ENCODE results near the gene GABBR2. TPM values are rescaled to one million over a fixed set of nuclear protein-coding genes. Genes with fewer than 3 reads are reported as not detected.

Gene GABBR2
- total RNA-seq, 1 donor from 2014 or later: not detected

DNA sequence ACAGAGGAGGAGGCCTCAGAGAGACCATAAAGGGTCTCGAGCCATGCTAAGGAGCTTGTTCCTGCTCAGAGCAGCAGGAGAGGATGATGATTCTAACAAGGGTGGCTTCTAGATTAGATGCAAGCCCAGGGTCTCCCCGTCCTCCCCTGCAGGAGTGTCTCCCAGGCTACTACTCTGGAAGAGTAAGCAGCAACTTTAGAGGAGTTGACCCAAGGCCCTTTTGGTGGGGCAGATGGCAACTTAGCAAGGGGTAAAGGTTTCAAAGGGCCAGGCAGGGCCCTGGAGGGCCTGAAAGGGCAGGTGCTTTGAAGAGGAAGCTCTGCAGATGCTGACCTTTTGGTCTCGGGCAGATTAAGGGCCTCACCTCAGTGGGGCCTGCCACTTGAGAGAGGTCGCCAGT is 174.9 kb downstream of the GABBR2 start:
- Histone ChIP-seq H3K27me3 (ENCODE audit: control insufficient read depth, insufficient read depth, low read length) (no peaks in the 10 kb centered on the region), H3K36me3 (ENCODE audit: control insufficient read depth, insufficient read depth, low read length) (no peaks in the 10 kb centered on the region), H3K4me3 (ENCODE audit: low read depth, low read length) (no peak overlapping the region)
- DNase-seq (ENCODE audit: low read depth) (no peak), FAIRE-seq (no peak)
- TF ChIP-seq, protein P1, sequence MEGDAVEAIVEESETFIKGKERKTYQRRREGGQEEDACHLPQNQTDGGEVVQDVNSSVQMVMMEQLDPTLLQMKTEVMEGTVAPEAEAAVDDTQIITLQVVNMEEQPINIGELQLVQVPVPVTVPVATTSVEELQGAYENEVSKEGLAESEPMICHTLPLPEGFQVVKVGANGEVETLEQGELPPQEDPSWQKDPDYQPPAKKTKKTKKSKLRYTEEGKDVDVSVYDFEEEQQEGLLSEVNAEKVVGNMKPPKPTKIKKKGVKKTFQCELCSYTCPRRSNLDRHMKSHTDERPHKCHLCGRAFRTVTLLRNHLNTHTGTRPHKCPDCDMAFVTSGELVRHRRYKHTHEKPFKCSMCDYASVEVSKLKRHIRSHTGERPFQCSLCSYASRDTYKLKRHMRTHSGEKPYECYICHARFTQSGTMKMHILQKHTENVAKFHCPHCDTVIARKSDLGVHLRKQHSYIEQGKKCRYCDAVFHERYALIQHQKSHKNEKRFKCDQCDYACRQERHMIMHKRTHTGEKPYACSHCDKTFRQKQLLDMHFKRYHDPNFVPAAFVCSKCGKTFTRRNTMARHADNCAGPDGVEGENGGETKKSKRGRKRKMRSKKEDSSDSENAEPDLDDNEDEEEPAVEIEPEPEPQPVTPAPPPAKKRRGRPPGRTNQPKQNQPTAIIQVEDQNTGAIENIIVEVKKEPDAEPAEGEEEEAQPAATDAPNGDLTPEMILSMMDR (IDR thresholded peaks at IDR 0.05; ENCODE audit: insufficient read depth, low read length, severe bottlenecking): no peak

DNA sequence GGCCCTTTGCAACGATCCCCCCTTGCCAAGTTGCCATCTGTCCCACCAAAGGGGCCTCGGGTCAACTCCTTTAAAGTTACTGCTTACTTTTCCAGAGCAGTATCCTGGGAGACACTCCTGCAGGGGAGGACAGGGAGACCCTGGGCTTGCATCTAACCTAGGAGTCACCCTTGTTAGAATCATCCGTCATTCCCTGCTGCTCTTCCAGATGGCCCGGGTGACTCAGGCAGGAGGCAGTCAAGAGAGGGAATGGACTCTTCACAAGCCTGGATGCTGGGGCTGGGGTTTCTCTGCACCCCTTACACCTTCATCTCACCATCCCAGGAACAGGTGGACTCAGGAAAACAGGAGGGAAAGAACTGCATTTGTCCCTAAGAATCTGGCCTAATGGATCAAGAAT is 175.6 kb downstream of the GABBR2 start:
- TF ChIP-seq, protein P1 (IDR thresholded peaks at IDR 0.05; ENCODE audit: insufficient read depth, low read length, severe bottlenecking): no peak
- Histone ChIP-seq H3K4me3 (ENCODE audit: low read depth, low read length) (no peak overlapping the region), H3K36me3 (ENCODE audit: control insufficient read depth, insufficient read depth, low read length) (no peaks in the 10 kb centered on the region), H3K27me3 (ENCODE audit: control insufficient read depth, insufficient read depth, low read length) (no peaks in the 10 kb centered on the region)
- DNase-seq (ENCODE audit: low read depth) (no peak), FAIRE-seq (no peak)

DNA sequence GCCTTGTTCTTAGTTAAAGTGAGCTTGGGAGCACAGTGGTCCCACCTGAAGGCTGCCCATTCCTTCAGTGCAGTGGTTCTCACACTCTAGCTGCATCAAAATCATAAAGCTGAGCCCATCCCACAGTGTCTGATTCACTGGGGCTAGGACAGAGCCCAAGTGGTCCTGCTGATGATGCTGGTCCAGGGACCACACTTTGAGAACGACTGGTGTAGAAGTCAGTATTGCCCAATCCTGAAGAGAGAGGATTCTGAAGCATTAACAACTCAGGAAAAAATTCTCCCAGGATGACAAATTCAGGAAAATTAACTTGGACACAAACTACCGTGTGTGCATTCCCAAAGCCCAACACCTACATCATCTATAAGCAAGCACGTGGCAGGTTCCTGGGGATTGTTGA is 176.2 kb downstream of the GABBR2 start:
- FAIRE-seq (no peak), DNase-seq (ENCODE audit: low read depth) (no peak)
- Histone ChIP-seq H3K27me3 (ENCODE audit: control insufficient read depth, insufficient read depth, low read length) (no peaks in the 10 kb centered on the region), H3K4me3 (ENCODE audit: low read depth, low read length) (no peak overlapping the region), H3K36me3 (ENCODE audit: control insufficient read depth, insufficient read depth, low read length) (no peaks in the 10 kb centered on the region)
- TF ChIP-seq, protein P1 (IDR thresholded peaks at IDR 0.05; ENCODE audit: insufficient read depth, low read length, severe bottlenecking): no peak

DNA sequence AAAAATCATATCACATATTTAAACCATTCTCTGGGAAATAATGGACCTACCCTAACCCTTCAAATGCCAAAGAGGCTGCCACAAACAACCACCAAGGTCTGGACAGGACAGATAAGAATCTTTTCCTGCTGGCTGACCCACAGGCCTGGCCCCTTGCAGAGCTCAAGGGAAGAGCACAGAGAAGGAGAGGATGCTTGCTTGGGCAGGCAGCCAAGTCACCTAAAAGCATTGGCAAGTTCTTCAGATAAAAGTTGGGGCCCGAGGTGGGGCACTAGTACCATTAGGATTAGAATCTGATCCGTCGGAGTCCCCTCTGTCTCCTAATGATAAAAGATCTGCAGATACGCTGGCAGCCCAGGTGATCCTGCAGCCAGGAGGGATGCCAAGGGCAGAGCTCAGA is 176.6 kb downstream of the GABBR2 start:
- Histone ChIP-seq H3K27me3 (ENCODE audit: control insufficient read depth, insufficient read depth, low read length) (no peaks in the 10 kb centered on the region), H3K4me3 (ENCODE audit: low read depth, low read length) (no peak overlapping the region), H3K36me3 (ENCODE audit: control insufficient read depth, insufficient read depth, low read length) (no peaks in the 10 kb centered on the region)
- DNase-seq (ENCODE audit: low read depth) (no peak), FAIRE-seq (no peak)
- TF ChIP-seq, protein P1 (IDR thresholded peaks at IDR 0.05; ENCODE audit: insufficient read depth, low read length, severe bottlenecking): no peak

DNA sequence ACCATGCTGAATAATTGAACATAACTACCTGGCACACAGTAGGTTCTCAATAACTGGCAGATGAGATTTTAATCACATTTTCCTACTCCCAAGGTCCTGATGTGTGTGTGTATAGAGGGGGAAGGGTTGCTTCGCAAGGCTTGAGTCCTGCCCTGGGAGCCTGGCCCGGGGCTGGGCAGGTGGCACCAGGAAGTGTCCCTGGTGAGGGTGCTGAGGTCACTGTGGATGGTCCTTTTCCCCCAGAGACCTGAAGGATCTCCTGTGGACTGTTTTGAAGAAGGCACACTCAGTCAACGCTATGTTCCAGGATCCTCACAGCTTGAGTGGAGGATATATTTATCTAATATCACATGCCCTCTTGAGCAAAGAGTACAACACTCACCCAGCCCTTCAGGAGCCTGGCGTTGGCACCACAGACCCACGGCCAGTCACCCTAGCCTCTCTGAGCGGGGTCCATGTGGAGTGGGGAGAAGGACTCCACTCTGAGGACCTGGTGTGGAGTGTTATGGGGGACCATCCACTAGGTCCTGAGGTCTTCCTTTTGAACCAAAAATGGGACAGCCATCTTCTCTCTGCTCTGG is 177.8 kb downstream of the GABBR2 start:
- Histone ChIP-seq H3K27me3 (ENCODE audit: control insufficient read depth, insufficient read depth, low read length) (no peaks in the 10 kb centered on the region), H3K36me3 (ENCODE audit: control insufficient read depth, insufficient read depth, low read length) (no peaks in the 10 kb centered on the region), H3K4me3 (ENCODE audit: low read depth, low read length) (no peak overlapping the region)
- DNase-seq (ENCODE audit: low read depth) (no peak), FAIRE-seq (no peak)
- TF ChIP-seq, protein P1 (IDR thresholded peaks at IDR 0.05; ENCODE audit: insufficient read depth, low read length, severe bottlenecking): no peak

DNA sequence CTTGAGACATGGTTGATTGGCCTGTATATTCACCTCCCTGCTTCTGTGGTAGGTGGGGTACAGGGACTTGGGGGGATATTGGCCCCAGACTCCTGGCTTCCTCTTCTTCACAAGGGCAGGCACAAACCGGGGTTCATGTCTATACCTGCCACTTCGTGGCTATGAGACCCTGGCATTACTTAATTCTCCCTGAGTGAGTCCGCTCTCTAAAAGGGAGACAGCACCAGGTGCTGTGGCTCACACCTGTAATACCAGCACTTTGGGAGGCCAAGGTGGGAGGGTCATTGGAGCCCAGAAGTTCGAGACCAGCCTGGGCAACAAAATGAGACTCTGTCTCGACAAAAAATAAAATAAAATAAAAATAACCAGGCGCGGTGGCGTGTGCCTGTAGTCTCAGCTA is 178.5 kb downstream of the GABBR2 start:
- Histone ChIP-seq H3K36me3 (ENCODE audit: control insufficient read depth, insufficient read depth, low read length) (no peaks in the 10 kb centered on the region), H3K4me3 (ENCODE audit: low read depth, low read length) (no peak overlapping the region), H3K27me3 (ENCODE audit: control insufficient read depth, insufficient read depth, low read length) (no peaks in the 10 kb centered on the region)
- no peak for DNase-seq (ENCODE audit: low read depth)
- FAIRE-seq: no peak
- TF ChIP-seq, protein P1 (IDR thresholded peaks at IDR 0.05; ENCODE audit: insufficient read depth, low read length, severe bottlenecking): no peak

All from bronchial epithelial cell (primary cell).